NCI-H460 (cell line): ENCODE results near the gene ZNF101. TPM values are rescaled to one million over a fixed set of nuclear protein-coding genes. Genes with fewer than 3 reads are reported as not detected.
"Not testable (repeated sequence)": the region's sequence is repeated elsewhere in the genome, so short reads cannot be mapped to it uniquely, and the experiment has no call there.

Source experiments
- DNase-seq: peaks from one replicate; pipeline ENCODE4 v3.0.0-alpha.2; 2016; ENCODE audit warnings: low read depth; ENCODE audit errors: extremely low read depth
- total RNA-seq: library from RNA; depleted of rRNA; stranded (reverse); fragments of >200 nt; shearing (Covaris generic); gene quantifications from 2 replicates; pipeline ENCODE4 v1.2.3, GENCODE V29; 2014

ZNF101 gene
- total RNA-seq, 1 experiment from 2014 or later = 7.0 TPM

GRCh38 chr19:19659646-19660245 is 8.9 kb upstream of the ZNF101 start:
- no peak for DNase-seq

DNA sequence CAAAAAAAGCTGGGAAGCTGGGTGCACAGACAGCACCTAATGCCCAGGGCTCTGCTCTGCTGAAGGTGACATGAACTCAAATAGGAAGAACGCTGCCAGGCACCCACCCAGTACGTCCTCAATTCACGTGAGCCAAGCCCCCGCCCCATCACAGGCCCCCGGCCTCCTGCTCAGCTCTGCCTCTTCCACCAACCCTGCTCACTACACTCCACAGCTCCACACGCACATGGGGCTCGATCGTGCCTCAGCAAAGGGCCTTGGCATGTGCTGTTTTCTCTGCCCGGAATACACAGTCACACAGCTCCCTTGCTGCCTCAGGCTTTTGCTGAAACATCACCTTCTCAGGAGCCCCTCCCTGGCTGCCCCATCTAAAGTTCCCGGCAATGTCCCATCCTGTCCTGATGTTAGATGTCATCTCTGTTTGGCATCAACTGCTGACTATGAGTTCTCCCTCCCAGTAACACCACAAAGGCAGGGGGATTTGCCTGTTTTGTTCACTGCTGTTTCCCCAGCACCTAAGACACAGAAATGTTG is 7.4 kb upstream of the ZNF101 start:
- no peak for DNase-seq

DNA sequence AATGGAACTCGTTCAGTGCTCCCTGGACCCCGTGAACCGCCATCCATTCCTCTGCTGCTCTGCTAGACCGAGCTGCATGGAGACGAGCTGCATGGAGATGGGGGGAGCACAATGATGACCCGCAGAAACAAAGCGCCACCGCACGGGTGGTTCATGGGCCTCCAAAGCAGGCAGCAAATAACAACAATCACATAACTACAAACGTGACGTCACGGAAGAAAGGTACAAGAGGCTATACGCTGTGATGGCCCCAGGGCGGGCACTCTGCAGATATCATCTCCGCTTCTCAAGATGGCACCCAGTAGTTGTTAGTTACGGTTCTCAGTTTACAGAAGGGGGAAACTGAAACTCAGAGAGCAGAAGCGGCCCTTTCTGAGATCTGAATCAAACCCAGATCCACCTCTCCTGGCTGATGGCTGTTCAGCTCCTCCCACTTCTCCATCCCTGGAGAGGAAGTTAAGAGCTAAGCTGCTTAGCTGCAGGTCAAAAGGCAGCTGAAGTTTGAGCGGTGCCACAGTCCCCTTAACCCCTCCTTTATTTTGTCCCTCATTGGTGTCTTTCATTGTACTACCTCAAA is 6.9 kb upstream of the ZNF101 start:
- DNase-seq = no peak

GRCh38 chr19:19662344-19662743 is 6.3 kb upstream of the ZNF101 start:
- DNase-seq = no peak

GRCh38 chr19:19662871-19663255 is 5.8 kb upstream of the ZNF101 start:
- DNase-seq = no peak

DNA sequence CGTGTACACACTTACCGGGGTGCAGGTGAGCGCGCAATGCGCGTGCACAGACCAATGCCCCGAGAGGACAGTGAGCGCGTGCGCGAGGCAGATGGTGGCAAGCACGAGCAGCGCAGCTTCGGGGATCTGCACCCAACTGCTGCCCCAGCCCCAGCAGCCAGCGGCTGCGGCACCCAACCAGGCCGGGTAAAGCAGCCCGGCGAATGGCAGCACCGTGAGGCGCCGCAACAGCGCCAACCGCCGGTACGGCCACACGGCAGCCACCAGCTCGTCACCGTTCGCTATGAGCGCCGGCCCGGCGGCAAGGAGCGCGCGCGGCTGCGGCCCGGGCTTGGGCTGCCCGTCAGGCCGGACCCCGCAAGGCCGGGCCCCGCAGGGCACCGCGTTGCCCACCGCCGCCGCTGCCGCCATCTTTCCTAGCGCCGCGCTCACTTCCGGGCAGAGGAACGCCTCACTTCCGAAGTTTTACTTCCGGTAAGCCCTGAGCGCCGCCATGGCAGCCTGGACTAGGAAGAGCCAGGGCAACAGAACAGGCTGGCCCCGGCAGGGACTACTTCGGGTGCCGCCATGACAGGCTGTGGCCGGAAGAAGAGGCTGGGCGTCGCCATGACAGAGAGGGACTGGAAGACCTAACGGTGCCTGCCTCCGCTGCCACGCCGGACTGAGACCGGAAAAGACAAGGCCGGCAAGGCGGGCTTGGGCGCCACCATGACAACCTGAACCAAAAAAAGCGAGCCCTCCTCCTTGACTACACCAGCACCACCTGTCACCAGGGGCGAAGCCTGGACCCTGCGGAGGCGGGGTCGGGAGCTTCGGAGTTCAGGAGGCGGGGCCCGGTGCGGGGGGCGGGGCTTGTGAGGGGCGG is 5.2 kb upstream of the ZNF101 start, which contains the start of gene ATP13A1:
Gene ATP13A1 (minus strand): TSS at position 421 of the 865 bp plus-strand sequence. CDS start 10 bp downstream, at position 411.
- peak; percentile 93 for DNase-seq

- DNase-seq = not testable (repeated sequence)
These were observed 3.2 kb upstream of the ZNF101 start for GRCh38 chr19:19665420-19665948.

GRCh38 chr19:19670070-19670551 is 1.5 kb downstream of the ZNF101 start:
- DNase-seq = no peak

DNA sequence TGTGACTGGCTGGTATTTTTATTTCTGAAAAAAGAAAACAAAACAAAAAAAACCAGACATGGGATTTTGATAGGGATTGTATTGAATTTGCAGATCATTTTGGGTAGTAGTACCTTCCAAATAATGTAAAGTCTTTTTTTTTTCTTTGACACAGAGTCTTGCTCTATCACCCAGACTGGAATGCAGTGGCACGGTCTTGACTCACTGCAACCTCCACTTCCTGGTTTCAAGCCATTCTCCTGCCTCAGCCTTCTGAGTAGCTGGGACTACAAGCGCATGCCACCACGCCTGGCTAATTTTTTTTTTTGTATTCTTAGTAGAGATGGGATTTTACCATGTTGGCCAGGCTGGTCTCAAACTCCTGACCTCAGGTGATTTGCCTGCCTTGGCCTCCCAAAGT is 4.2 kb downstream of the ZNF101 start:
- DNase-seq = no peak

DNA sequence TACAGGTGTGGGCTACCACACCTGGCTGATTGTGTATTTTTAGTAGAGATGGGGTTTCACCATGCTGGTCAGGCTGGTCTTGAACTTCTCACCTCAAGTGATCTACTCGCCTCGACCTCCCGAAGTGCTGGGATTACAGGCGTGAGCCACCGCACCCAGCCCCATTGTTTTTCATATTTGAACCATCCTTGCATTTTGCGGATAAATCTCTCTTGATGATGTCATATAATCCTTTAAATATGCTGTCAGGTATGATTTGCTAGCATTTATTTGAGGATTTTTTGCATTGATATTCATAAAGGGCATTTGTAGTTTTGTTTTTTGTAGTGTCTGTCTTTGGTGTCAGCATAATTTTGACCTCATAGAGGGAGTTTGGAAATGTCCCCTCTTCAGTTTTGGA is 5.7 kb downstream of the ZNF101 start:
- DNase-seq = no peak

DNA sequence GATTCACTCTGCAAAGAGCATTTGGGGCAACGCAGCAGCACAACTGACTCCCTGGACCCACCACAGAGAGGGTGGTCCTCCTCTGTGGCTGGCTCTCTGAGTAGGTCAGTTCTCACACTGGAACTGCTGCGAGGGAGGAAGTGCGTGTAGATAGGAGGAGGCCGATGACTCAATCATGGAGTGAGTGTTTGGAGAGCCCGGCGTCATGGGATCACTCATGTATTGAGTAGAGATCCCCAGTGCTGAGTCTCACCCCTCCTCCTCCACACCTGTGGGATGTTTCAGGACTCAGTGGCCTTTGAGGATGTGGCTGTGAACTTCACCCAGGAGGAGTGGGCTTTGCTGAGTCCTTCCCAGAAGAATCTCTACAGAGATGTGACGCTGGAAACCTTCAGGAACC is 8.9 kb downstream of the ZNF101 start:
- DNase-seq = no peak

DNA sequence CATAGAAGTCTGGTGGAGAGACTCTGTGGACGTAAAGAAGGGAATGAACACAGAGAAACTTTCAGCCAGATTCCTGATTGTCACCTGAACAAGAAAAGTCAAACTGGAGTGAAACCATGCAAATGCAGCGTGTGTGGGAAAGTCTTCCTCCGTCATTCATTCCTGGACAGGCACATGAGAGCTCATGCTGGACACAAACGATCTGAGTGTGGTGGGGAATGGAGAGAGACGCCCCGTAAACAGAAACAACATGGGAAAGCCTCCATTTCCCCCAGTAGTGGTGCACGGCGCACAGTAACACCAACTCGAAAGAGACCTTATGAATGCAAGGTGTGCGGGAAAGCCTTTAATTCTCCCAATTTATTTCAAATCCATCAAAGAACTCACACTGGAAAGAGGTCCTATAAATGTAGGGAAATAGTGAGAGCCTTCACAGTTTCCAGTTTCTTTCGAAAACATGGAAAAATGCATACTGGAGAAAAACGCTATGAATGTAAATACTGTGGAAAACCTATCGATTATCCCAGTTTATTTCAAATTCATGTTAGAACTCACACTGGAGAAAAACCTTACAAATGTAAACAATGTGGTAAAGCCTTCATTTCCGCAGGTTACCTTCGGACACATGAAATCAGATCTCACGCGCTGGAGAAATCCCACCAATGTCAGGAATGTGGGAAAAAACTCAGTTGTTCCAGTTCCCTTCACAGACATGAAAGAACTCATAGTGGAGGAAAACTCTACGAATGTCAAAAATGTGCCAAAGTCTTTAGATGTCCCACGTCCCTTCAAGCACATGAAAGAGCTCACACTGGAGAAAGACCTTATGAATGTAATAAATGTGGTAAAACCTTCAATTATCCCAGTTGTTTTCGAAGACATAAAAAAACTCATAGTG is 10.8 kb downstream of the ZNF101 start:
- no peak for DNase-seq

DNA sequence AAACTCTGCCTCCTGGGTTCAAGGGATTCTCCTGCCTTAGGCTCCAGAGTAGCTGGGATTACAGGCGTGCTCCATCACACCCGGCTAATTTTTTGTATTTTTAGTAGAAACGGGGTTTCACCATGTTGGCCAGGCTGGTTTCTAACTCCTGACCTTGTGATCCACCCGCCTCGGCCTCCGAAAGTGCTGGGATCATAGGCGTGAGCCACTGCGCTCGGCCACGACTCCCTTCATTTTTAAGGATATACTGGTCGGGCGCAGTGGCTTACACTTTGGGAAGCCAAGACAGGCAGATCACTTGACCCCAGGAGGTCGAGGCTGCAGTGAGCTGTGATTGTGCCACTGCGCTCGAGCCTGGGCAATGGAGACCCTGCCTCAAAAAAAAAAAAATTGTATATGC is 17.5 kb downstream of the ZNF101 start:
- DNase-seq = not testable (repeated sequence)

DNA sequence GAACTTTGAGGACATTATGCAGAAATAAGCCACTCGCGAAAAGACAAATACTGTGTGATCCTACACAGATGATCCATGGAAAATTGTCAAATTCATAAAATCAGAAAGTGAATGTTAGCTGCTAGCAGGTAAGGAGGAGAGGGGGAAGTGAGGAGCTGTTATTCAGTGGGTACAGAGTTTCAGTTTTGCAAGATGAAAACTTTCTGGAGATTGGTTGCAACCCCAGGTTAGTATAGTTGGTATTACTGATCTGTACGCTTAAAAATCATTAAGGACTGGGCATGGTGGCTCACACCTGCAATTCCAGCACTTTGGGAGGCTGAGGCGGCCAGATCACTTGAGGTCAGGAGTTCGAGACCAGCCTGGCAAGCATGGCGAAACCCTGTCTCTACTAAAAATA is 17.9 kb downstream of the ZNF101 start:
- DNase-seq = no peak

GRCh38 chr19:19687090-19687489 is 18.5 kb downstream of the ZNF101 start:
- DNase-seq = no peak

GRCh38 chr19:19689023-19689422 is 20.4 kb downstream of the ZNF101 start:
- not testable (repeated sequence) for DNase-seq

DNA sequence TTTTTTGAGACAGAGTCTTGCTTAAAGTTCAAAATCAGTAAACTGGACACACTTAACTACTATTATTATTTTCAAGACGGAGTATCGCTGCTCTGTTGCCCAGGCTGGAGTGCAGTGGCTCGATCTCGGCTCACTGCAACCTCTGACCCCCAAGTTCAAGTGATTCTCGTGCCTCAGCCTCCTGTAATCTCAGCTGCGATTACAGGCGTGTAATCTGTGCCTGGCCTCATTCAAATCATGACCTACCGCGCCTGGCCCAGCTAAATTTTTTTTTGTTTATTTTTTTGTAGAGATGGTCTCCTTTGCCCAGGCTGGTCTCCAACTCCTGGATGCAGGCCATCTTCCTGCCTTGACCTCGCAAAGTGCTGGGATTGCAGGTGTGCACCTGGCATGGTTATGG is 23.0 kb downstream of the ZNF101 start:
- DNase-seq = no peak

GRCh38 chr19:19696386-19696785 is 27.7 kb downstream of the ZNF101 start:
- DNase-seq = no peak

- no peak for DNase-seq
These were observed 28.9 kb downstream of the ZNF101 start for GRCh38 chr19:19697589-19697988.

DNA sequence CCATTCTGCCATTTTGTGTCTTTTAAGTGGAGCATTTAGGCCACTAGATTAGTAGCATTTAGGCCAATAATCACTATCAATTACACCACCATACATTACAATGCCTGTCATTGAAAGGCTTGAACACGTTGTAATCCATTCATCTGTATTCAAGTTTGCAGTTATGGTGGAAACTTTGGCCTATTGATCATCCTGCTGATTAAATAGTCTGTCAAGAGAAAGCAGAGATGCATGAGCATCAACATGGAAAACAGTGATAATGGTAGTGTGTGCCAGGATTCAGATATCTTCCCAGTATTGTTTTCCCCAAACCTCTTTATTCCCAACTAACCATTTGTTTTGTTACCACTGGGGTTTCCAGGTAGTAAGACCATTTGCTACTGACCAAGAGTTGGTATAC is 31.9 kb downstream of the ZNF101 start:
- not testable (repeated sequence) for DNase-seq
